HG03558 (cell line): Measurements from ENCODE around the gene PLPPR2.
"Not testable (repeated sequence)": the region's sequence is repeated elsewhere in the genome, so short reads cannot be mapped to it uniquely, and the experiment has no call there.

Source experiments
- ATAC-seq: cut with Tn5 transposase; IDR thresholded peaks from one replicate; pipeline ENCODE4 v1.9.1; 2021; ENCODE audit warnings: moderate number of reproducible peaks; ENCODE audit not compliant: unreplicated experiment; ENCODE audit errors: extremely low read depth

PLPPR2 gene

GRCh38 chr19:11390933-11391680 lies 35.9 kb downstream of the PLPPR2 start:
- no peak for ATAC-seq

- ATAC-seq: no peak
Observed at GRCh38 chr19:11397089-11397610, 41.9 kb downstream of the PLPPR2 start.

- no peak for ATAC-seq
Observed at GRCh38 chr19:11399667-11400066, 44.4 kb downstream of the PLPPR2 start.

- no peak for ATAC-seq
Observed at GRCh38 chr19:11400798-11401197, 45.6 kb downstream of the PLPPR2 start.

GRCh38 chr19:11401808-11402543 lies 46.7 kb downstream of the PLPPR2 start:
- no peak for ATAC-seq

- no peak for ATAC-seq
Observed at GRCh38 chr19:11404588-11405222, 49.5 kb downstream of the PLPPR2 start.

GRCh38 chr19:11405846-11406643 lies 50.8 kb downstream of the PLPPR2 start:
- ATAC-seq: no peak

- ATAC-seq: not testable (repeated sequence)
Observed at GRCh38 chr19:11406703-11407236, 51.5 kb downstream of the PLPPR2 start.

- no peak for ATAC-seq
Observed at GRCh38 chr19:11408591-11408990, 53.4 kb downstream of the PLPPR2 start.

GRCh38 chr19:11410682-11411081 lies 55.5 kb downstream of the PLPPR2 start:
- no peak for ATAC-seq

- ATAC-seq: no peak
Observed at GRCh38 chr19:11414544-11414943, 59.3 kb downstream of the PLPPR2 start.
